A549 (cell line): Measurements from ENCODE around the gene PBX1. TPM values are rescaled to one million over a fixed set of nuclear protein-coding genes. Genes with fewer than 3 reads are reported as not detected.

Experiments
- ATAC-seq, 2 experiments: fragments of 200-7000 bp in 1 of 2; fragments of >200 bp in 1 of 2; cut with Nextera tagmentation in 1 of 2; cut with Tn5 transposase in 1 of 2; 3 replicates each; pipeline versions ENCODE4 v1.8.0 to v1.9.1; 2018 to 2020; ENCODE audit warnings: mild to moderate bottlenecking in 1 of 2, moderate library complexity in 1 of 2
- CTCF ChIA-PET: fragments of 300-600 bp; sonication (Branson Sonifier 250); formaldehyde crosslinking; extraction: SDS; loops from one replicate; lab custom pipeline; 2021; ENCODE audit warnings: antibody characterized with exemption, inconsistent platforms; lab: Yijun Ruan, JAX
- POLR2A ChIA-PET: fragments of 350-600 bp; formaldehyde crosslinking; extraction: SDS; loops from one replicate; lab custom pipeline; 2021; ENCODE audit warnings: antibody characterized with exemption, inconsistent platforms; lab: Yijun Ruan, JAX
- DNase-seq, 2 experiments: peaks; one replicate each; pipeline versions ENCODE4 v3.0.0 to v3.0.0-alpha.2; 2011 to 2016; ENCODE audit warnings: low read depth in 1 of 2, low spot score in 1 of 2
- FAIRE-seq: peaks from 2 replicates; lab custom pipeline; 2011; peaks lifted over from hg19 to GRCh38; lab: Jason Lieb, UNC
- H3K27ac ChIP-seq, 2 experiments: fragments of >200 bp; sonication (Bioruptor Twin); formaldehyde crosslinking; 3 replicates each; pipeline ENCODE4 v1.5.1; 2016 to 2017
- H3K4me1 ChIP-seq: fragments of >200 bp; sonication (Bioruptor Twin); formaldehyde crosslinking; 3 replicates; pipeline ENCODE4 v1.6.1; 2016
- H3K4me2 ChIP-seq: fragments of >200 bp; sonication (Bioruptor Twin); formaldehyde crosslinking; 3 replicates; pipeline ENCODE4 v1.6.1; 2016
- H3K4me3 ChIP-seq: fragments of >200 bp; sonication (Bioruptor Twin); formaldehyde crosslinking; 3 replicates; pipeline ENCODE4 v1.5.1; 2016
- H3K9me3 ChIP-seq: fragments of >200 bp; sonication (Bioruptor Twin); formaldehyde crosslinking; 3 replicates; pipeline ENCODE4 v1.6.1; 2016
- ATOH8 ChIP-seq: fragments of 250-450 bp; sonication (Bioruptor Pico); IDR thresholded peaks from 2 replicates; pipeline ENCODE4 v1.5.0; 2020; ENCODE audit warnings: low read depth, mild to moderate bottlenecking, moderate library complexity
- BCL3 ChIP-seq: fragments of >200 bp; sonication (Bioruptor Twin); formaldehyde crosslinking; IDR thresholded peaks from 3 replicates; pipeline ENCODE4 v1.6.1; 2016
- CBX2 ChIP-seq: fragments of 200-600 bp; sonication (generic); IDR thresholded peaks from 2 replicates; pipeline ENCODE4 v1.6.1; 2016; ENCODE audit warnings: low read depth, mild to moderate bottlenecking, borderline replicate concordance
- CHD4 ChIP-seq: fragments of 200-600 bp; sonication (generic); IDR thresholded peaks from 2 replicates; pipeline ENCODE4 v1.6.1; 2016; ENCODE audit warnings: antibody characterized with exemption, mild to moderate bottlenecking, borderline replicate concordance
- EHF ChIP-seq: fragments of 250-450 bp; sonication (Bioruptor Pico); IDR thresholded peaks from 2 replicates; pipeline ENCODE4 v1.5.0; 2020; ENCODE audit warnings: mild to moderate bottlenecking
- ELK1 ChIP-seq: fragments of 150-350 bp; IDR thresholded peaks from 2 replicates; pipeline ENCODE4 v1.6.1; 2014; ENCODE audit warnings: low read depth, mild to moderate bottlenecking, low read length
- FOXS1 ChIP-seq: fragments of 250-450 bp; sonication (Bioruptor Pico); IDR thresholded peaks from 2 replicates; pipeline ENCODE4 v1.5.0; 2020; ENCODE audit warnings: mild to moderate bottlenecking, moderate library complexity
- GATA3 ChIP-seq: IDR thresholded peaks from 2 replicates; pipeline ENCODE4 v1.6.1; 2012; ENCODE audit warnings: borderline replicate concordance
- HDAC2 ChIP-seq: fragments of 200-600 bp; sonication (generic); IDR thresholded peaks from 2 replicates; pipeline ENCODE4 v1.6.1; 2016
- HEYL ChIP-seq: fragments of 250-450 bp; sonication (Bioruptor Pico); IDR thresholded peaks from 2 replicates; pipeline ENCODE4 v1.8.0; 2021; ENCODE audit warnings: mild to moderate bottlenecking, moderate library complexity
- HOXB13 ChIP-seq: fragments of 250-450 bp; sonication (Bioruptor Pico); IDR thresholded peaks from 2 replicates; pipeline ENCODE4 v1.5.0; 2020; ENCODE audit warnings: low read depth, mild to moderate bottlenecking, moderate library complexity
- JUNB ChIP-seq: fragments of >200 bp; sonication (Bioruptor Twin); formaldehyde crosslinking; IDR thresholded peaks from 2 replicates; pipeline ENCODE4 v1.6.1; 2016
- MYC ChIP-seq: IDR thresholded peaks from 2 replicates; pipeline ENCODE4 v1.6.1; 2012; ENCODE audit warnings: mild to moderate bottlenecking, inconsistent platforms, low read length, improper control_type of control experiment, borderline replicate concordance
- NPAS2 ChIP-seq: fragments of 250-450 bp; sonication (Bioruptor Pico); IDR thresholded peaks from 2 replicates; pipeline ENCODE4 v1.8.0; 2022; ENCODE audit warnings: mild to moderate bottlenecking, moderate library complexity, borderline replicate concordance
- NR3C1 ChIP-seq: fragments of >200 bp; sonication (Bioruptor Twin); formaldehyde crosslinking; IDR thresholded peaks from 3 replicates; pipeline ENCODE4 v1.6.1; 2017
- PHF8 ChIP-seq: fragments of 200-600 bp; sonication (generic); IDR thresholded peaks from 2 replicates; pipeline ENCODE4 v1.6.1; 2016; ENCODE audit warnings: low read depth, mild to moderate bottlenecking, antibody characterized with exemption, moderate library complexity, borderline replicate concordance
- POLR2A ChIP-seq: IDR thresholded peaks from 2 replicates; pipeline ENCODE4 v1.6.1; 2012; ENCODE audit warnings: mild to moderate bottlenecking, low read length
- POLR2AphosphoS2 ChIP-seq: conservative IDR thresholded peaks from 2 replicates; pipeline ENCODE4 v1.6.1; 2012; ENCODE audit warnings: low read length, improper control_type of control experiment, inconsistent platforms
- RAD21 ChIP-seq, 2 experiments: fragments of >200 bp in 1 of 2; sonication (Bioruptor Twin) in 1 of 2; formaldehyde crosslinking in 1 of 2; IDR thresholded peaks in 1 of 2; conservative IDR thresholded peaks in 1 of 2; 2 replicates in 1 of 2; 3 replicates in 1 of 2; pipeline ENCODE4 v1.6.1; 2012 to 2018; ENCODE audit warnings: inconsistent platforms in 1 of 2
- SMC3 ChIP-seq: fragments of >200 bp; sonication (Bioruptor Twin); formaldehyde crosslinking; IDR thresholded peaks from 3 replicates; pipeline ENCODE4 v1.6.1; 2018; ENCODE audit warnings: inconsistent platforms
- USF2 ChIP-seq: fragments of 450-650 bp; IDR thresholded peaks from 2 replicates; pipeline ENCODE4 v1.6.1; 2014; ENCODE audit warnings: antibody characterized with exemption
- ZFP36 ChIP-seq: fragments of 450-650 bp; IDR thresholded peaks from 2 replicates; pipeline ENCODE4 v1.6.1; 2014; ENCODE audit warnings: borderline replicate concordance; ENCODE audit not compliant: partially characterized antibody
- WGBS: methylation state at CpG from one replicate; pipeline ENCODE4 v1.1.6; 2017; ENCODE audit errors: missing lambda C conversion rate; 5-methylcytosine and 5-hydroxymethylcytosine counted together
- polyA plus RNA-seq, 4 experiments: library from polyadenylated mRNA; depleted of rRNA in 3 of 4; stranded (reverse); fragments of >200 nt; fragmentation: RNase III in 1 of 4; extraction: RNeasy Plus Mini Kit Qiagen cat#74134 plus additional on column Dnase treatment in 1 of 4; gene quantifications; 2 replicates in 3 of 4; 3 replicates in 1 of 4; pipeline ENCODE4 v1.2.3, GENCODE V29; 2011 to 2017

Gene PBX1
- polyA plus RNA-seq, 2 of the 4 experiments (the other 2 are of a cell fraction) = 47.8 to 61.5 TPM

GRCh38 chr1:164853146-164853545, 294.2 kb downstream of the PBX1 start:
- Histone ChIP-seq H3K27ac (no peak overlapping the region), H3K9me3 (no peaks in the 10 kb centered on the region), H3K4me2 (no peak overlapping the region), H3K4me3 (no peak overlapping the region), H3K4me1 (no peaks in the 10 kb centered on the region)
- TF ChIP-seq RAD21 (conservative IDR thresholded peaks at IDR 0.05 in 1 of 2, IDR thresholded peaks at IDR 0.05 in 1 of 2) = no peak
- no peak for TF ChIP-seq ATOH8 (CRISPR knock-in tag)
- no peak for TF ChIP-seq SMC3
- no peak for TF ChIP-seq ZFP36
- ATAC-seq = peak in 1 of 2 experiments; percentile 39; a peak in 1 of 6 replicates
- no peak for DNase-seq
- no peak for FAIRE-seq
- 70% methylated on average over 2 of the region's 2 CpGs for WGBS
- POLR2A ChIA-PET = interaction anchor here (0.7 kb wide), 1 partner anchor 170 kb away, joined by 4 read pairs; no protein-coding TSS in a partner anchor
- CTCF ChIA-PET = interaction anchor here (1.5 kb wide), 1 partner anchor 66 kb away, joined by 6 read pairs; no protein-coding TSS in a partner anchor

- H3K4me1 ChIP-seq = no peaks in the 10 kb centered on the region
- no peak overlapping the region for H3K4me2 ChIP-seq
- ChIA-PET POLR2A (no interaction called here), CTCF (no interaction called here)
- H3K9me3 ChIP-seq = no peaks in the 10 kb centered on the region
- DNase-seq (no peak), ATAC-seq (no peak), FAIRE-seq (no peak)
- 69% methylated on average over 2 of the region's 2 CpGs for WGBS
- H3K4me3 ChIP-seq = no peak overlapping the region
- no peak overlapping the region for H3K27ac ChIP-seq
- TF ChIP-seq POLR2AphosphoS2 (no peak), HEYL (no peak), ELK1 (no peak), CHD4 (no peak), GATA3 (no peak), ZFP36 (no peak), BCL3 (no peak), USF2 (no peak), HOXB13 (CRISPR knock-in tag) (no peak), CBX2 (no peak), POLR2A (no peak), FOXS1 (CRISPR knock-in tag) (no peak)
Observed at GRCh38 chr1:164855716-164856329, 296.8 kb downstream of the PBX1 start.

- ChIA-PET POLR2A (no interaction called here), CTCF (no interaction called here)
- DNase-seq = no peak
- no peak overlapping the region for H3K27ac ChIP-seq
- TF ChIP-seq EHF (no peak), FOXS1 (CRISPR knock-in tag) (no peak), JUNB (no peak), MYC (no peak), HDAC2 (no peak), NR3C1 (no peak), ELK1 (no peak), ZFP36 (no peak), HEYL (no peak), NPAS2 (CRISPR knock-in tag) (no peak), POLR2AphosphoS2 (no peak), PHF8 (no peak), CHD4 (no peak), HOXB13 (CRISPR knock-in tag) (no peak)
- H3K9me3 ChIP-seq = no peaks in the 10 kb centered on the region
- H3K4me1 ChIP-seq = no peaks in the 10 kb centered on the region
- WGBS = 77% methylated on average over 2 of the region's 2 CpGs
- no peak overlapping the region for H3K4me2 ChIP-seq
- no peak for FAIRE-seq
- H3K4me3 ChIP-seq = no peak overlapping the region
- ATAC-seq = no peak
Observed at GRCh38 chr1:164856381-164856780, 297.4 kb downstream of the PBX1 start.
